Measurements from ENCODE around the gene DDI1.
"Not testable (repeated sequence)": the region's sequence is repeated elsewhere in the genome, so short reads cannot be mapped to it uniquely, and the experiment has no call there.

DDI1 gene

DNA sequence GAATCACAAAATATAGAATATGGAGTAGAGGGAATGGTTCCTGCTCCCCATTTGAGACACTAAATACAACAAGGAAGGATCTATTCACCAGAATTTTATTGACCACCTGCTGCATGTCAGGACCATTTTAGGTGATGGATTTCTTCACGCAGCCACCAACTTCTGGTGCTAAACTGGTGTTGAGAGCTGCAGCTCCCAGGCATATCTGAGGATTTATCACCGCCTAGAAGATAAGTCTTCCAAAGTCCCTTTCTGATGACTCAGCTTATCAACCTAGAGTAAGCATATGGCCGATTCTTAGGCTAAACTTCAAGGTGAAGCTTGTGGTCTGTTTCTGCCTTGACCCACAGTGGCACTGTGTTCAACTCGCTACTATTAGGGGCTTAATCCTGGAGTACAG, 6.7 kb downstream of the DDI1 start:
- no peak for DNase-seq

DNA sequence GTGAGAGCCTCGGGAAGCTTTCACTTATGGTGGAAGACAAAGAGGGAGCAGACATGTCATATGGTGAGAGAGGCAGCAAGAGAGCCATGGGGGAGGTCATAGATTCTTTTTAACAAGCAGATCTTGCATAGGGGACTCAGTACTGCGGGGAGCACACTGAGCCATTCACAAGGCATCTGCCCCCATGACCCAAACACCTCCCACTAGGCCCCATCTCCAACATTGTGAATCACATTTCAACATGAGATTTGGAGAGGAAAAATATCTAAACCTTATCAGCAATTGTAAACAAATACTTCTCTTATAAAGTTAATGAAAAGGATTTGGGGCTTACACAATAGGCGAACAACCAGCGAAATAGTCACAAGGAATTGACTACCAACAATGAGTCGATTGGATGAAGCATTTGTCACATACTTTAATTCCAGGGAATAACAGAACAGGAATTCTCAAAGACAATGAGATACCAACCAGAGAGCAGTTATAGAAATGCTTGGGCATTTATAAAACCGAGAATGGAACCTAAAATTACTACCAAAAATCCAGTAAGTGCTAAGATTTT, 7.3 kb downstream of the DDI1 start:
- peak; percentile 57 for DNase-seq

DNA sequence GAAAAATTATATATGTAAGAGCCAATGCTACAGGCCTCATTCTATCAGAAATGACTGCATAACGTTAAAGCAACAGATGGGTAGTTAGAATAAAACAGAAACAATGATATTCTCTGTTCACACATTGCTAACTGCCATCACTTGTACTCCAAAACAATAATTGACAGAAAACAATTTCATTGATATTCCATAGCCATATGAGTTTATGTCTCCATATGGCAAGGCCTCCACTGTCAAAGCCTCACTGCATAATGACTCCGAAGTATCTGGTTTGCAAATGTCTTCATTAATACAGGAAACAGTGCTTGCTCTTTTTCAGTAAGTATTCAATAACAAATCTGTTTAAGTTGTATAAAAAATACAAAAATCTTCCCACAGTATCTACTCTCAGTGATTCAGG, 9.9 kb downstream of the DDI1 start:
- DNase-seq, result no peak

DNA sequence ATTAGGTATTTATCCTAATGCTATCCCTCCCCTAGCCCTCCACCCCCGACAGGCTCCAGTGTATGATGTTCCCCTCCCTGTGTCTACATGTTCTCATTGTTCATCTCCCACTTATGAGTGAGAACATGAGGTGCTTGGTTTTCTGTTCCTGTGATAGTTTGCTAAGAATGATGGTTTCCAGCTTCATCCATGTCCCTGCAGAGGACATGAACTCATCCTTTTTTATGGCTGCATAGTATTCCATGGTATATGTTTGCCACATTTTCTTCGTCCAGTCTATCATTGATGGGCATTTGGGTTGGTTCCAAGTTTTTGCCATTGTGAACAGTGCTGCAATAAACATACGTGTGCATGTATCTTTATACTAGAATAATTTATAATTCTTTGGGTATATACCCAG, 10.4 kb downstream of the DDI1 start:
- DNase-seq, result not testable (repeated sequence)

DNA sequence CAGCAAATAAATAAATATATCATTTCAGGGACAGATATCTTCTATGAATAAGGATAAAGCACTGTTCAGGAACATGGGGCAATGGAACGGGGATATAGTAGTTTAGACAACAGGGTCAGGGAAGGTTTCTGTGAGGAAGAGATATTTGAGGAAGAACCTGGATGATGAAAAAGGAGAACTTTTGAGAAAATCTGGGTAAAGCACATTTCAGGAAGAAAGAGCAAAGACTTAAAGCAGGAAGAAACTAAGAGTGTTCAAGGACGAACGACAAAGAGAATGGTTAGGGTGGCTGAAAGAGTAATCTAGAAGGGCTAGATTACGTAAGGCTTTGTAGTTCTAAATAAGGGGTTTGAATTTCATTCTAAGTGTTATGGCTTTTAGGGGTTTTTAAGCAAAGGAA, 12.7 kb downstream of the DDI1 start:
- DNase-seq, result no peak

DNA sequence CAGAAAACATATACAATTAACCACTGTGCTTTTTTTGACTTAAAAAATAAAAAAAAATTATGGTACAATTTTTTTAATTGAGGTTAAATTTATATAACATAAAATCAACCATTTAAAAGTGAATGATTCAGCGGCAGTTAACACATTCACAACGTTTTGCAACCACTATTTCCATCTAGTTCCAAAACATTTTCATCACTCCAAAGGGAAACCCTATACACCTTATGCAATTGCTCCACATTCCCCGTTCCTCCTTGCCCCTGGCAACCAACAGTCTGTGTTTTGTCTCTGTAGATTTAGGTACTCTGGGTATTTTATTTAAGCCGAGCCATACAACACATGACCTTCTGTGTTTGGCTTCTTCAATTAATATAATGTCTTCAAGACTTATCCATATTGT, 15.3 kb downstream of the DDI1 start:
- DNase-seq, result no peak

DNA sequence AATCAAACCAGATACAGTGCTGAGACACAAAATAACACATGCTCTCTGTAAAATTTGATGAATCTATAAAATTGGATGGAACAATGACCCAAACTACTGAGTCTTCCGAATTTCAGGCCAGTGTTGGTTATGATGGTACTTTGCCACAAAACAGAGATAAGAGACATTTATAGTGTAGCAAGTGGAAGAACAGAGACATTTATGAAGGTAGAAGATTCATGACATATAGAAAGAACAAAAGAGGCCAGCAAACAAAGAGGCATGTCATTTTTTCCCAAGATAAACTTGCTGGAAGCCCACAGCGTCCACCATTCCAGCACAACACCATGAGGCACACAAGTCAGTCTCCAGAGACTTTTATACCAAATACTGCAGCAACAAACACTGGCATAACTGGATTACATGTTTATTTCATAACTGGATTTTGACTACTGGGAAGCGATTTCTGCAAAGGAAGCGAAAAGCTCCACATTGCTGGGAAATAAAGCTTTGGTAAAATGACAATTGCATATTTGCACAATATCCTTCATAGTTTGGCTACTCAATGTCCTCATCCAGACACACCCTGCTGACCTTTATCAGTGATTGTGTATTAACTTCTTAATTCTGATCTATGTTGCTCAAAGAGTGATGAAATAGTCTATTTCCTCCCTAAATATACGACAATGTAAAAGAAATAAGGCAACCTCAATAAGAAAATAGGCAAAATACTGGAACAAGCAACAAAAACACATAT, 17.5 kb downstream of the DDI1 start:
- DNase-seq, result no peak

DNA sequence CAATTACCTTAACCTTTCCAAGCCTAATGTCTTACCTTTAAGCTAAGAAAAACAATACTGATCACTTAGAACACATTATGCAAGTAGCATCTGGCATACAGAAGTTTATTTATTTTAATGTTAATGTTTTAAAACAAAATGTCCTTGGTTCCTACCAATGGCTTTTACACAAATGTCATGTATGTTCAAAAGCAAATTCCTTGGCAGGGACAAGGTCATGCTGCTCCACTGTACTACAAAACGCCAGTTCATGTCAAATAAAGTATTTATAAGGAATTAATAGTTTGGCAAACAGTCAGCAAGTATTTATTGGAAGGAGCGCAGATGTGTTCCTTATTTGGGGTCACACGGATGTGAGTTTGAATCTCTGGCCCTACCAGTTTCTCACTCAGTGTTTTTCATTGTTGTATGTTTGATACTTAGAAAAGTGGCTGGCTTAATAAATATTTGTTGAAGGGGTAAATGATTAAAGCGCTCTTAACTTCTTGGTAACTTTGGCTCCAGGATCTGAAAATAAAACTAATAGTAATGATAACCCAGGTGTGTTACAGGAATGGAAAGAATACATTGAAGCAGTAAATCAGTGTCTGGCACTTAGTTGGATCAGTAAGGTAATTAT, 18.6 kb downstream of the DDI1 start:
- DNase-seq, result no peak

DNA sequence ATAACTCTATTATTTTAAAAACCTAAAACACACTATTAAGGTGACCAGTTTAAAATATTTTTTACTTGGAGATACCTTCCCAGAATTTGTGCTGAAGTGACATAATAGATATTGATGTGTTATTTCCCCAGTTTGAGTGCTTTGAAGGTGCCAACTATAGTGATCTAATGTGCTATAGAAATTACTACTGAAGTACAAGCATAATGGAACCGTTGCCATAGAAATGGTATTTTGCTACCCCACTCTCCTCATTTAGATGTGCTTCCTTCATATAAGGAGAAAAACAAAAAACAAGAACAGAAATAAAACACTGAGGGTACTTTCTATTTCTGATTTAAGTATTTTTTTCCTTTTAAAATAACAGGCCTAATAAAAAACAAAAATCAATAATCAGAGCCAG, 19.2 kb downstream of the DDI1 start:
- no peak for DNase-seq

DNA sequence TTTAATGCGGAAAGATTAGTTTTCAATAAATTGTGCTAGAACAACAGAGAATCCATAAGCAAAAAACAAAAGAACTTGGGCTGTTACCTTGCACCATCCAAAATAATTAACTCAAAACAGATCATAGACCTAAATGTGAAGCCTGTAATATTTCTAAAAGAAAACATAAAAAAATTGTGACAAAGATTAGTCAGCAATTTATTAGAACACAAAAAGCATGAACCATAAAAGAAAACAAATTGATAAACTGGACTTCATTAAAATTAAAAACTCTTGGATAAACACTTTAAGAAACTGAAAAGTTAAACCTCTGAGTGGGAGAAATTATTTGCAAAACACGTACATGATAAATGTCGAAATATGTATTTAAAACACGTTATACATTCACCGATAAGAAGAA, 21.5 kb downstream of the DDI1 start:
- DNase-seq, result no peak

DNA sequence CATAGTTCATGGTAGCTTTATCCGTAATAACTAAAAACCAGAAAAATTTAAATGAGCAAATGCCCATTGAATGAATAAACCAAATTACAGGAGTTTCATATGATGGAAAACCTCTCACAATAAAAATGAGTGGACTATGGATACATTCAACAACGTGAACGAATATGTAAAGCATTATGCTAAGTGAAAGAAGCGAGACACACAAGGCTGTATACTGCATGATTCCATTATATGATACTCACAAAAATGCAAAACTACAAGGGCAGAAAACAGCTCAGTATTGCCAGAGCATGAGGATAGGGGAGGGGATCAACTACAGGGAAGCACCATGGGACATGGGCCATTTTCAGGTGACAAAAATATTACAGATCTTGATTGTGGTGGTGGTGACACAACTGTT, 22.2 kb downstream of the DDI1 start:
- DNase-seq, result no peak

DNA sequence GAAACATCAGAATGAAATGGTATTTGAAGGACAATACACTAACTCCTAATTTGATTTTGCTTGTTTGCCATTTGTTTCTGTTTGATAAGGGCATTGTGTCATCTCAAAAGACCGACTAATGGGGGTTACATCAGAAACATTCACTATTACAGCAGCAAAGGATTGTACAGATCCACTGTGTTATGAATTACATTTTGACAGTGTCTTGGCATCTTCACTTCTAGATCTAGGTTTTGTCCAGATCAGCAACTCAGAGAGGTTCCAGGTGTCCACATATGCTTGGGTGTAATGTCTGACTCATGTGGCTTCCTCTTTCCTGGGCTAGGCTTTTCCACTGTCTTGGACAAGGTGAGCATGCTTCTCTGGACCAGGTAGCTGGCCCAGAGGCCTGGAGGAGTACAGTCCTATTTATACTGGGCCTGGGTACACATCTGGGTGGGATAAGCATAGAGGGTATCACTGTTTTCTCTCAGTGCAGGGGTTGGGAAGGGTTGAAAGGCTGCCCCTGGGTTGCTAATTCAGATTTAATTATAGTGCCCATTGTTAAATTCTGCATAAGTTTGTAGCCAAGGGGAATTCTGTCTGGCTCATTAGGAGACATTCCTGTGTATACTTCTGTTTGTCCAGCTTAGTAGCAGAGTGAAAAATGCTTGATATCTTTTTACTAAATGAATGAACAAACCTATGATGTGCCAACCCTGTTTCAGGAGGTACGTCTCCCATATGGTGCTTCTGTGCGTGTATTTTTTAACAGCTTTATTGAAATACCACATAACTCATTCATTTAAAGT, 23.8 kb downstream of the DDI1 start:
- DNase-seq, result peak; percentile 9

DNA sequence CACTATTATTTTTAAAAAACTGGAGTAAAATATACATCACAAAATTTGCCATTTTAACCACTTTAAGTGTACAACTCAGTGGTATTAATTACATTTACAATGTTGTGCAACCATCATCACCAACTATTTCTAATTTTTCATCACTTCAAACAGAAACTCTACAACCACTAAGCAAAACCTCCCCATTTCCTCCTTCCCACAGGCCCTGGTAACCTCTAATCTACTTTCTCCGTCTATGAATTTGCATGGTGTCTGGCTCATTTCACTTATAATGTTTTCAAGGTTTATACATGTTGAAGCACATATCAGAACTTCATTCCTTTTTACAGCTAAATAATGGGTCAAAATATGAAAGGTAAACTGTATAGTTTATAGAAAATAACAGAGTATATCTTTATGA, 24.4 kb downstream of the DDI1 start:
- DNase-seq, result no peak

DNA sequence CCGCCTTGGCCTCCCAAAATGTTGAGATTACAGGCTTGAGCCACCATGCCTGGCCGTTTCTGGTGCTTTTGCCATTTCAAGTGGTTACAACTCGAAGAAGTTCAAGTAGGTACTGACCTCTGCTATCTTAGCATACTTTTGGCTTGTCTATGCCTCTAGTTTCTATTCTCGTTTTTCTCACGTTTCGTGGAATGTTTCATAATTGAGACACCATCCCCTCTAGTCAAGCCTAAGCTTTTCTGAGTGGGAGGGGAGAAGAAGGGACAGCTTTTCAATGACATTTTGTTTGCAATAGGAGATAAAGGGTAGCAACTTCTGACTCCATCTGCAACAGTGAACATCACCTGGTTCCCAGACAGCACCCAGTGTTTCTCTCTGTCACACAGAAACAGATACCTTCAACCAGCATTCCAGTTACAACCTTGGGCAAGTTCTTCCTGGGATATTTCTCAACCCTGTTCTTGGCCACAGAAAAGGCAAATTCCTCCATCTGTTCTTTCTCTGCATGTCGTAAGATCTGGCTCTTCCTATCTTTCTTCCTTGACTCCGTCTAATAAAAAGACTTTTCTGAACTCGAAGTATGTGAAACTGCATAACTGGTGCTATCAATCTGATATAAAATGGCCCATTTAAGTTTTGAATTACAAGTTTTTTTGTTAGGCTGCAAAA, 25.5 kb downstream of the DDI1 start:
- peak; percentile 48 for DNase-seq

DNA sequence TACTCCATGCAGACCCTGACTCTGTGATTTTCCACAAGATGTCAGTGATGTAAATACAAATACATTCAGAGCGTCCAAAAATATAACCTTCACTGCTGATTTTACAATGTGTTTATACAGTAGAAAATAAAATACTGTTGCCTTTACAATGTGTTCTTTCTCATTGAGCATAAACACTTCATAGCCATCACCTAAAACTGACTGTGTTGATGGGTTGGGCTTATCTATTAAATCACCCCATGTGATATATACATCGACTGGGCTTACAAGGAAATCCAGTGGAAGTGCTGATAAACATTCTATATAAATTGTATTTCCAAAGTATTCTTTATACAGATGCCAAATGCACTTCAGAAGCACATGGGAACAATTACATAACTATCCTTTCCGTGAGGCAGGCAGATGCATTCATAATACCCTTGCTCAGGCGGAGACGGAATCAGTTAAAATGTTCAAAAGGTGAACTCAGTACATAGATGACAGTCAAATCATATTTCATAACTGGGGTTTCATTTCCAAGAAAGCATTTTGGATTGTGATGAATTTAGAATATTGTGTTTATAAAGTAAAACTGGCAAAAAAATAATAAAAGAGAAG, 27.7 kb downstream of the DDI1 start:
- DNase-seq, result no peak

DNA sequence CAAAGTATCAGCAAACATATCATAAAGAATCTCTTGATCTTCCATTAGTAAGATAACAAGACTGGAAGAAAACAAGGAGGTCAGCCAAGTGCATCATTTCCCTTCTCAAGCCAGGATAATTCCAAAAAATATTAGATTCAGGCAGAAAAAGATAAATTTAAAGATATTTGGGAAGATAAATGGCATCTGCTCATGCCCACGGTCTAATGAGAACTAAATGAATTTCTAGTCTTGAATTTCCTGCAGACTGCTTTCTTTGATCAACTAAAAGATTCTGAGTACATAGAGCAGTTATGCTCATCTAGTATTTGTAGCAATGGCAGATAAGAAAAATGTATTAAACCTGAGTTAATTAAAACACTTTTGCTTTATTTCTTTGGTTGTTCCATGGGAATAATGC, 31.1 kb downstream of the DDI1 start:
- no peak for DNase-seq

DNA sequence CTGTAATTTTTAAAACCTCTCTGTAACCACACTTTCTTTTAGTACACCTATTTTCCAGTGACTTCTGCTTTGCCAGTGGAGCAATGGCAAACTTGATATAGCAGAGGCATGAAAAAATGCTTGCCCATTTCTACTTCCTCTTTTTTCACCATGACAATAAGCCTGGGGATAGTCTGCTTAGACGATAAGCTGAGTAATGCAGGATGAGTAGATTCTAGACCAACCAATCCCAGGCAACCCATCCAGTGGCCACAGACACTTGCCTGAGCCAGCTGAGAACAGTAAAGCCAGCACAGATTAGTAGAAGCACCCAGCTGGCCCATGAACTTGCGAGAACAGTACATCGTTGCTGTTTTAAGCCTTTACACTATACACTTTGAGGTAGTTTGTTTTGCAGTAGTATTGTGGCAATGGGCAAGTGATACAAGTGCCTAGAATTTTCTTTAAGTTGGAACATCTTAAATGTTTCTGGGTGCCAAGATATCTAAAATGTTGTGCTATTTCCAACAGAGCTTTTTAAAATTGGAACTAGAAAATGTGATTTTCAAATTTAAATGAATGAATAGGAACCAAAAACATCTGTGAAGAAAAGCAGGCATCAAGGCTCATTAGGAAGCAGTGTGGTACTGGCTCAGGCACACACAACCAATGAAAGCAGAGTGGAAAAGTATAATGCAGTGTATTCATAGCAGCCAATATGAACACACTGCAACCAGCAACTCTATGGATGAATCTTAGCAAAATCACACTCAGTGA, 37.7 kb downstream of the DDI1 start:
- DNase-seq, result peak; percentile 35

DNA sequence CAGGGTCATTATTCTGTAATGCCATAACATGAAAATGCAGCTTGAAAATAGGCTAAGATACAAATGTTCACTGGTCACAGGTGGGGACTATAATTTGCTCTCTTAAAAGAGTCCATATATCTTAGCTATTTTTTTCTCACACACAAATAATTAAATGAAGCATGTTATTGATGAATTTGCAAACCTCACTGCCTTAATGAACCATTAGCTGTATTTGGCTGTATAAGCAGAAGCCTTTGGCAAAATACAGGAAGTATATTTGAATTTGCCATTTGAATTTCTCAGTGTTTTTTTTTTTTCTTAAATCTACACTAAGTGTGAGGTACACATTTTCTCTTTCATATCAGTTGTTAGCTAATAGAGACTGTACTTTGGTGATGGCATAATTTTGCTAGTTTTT, 38.7 kb downstream of the DDI1 start:
- DNase-seq, result no peak

DNA sequence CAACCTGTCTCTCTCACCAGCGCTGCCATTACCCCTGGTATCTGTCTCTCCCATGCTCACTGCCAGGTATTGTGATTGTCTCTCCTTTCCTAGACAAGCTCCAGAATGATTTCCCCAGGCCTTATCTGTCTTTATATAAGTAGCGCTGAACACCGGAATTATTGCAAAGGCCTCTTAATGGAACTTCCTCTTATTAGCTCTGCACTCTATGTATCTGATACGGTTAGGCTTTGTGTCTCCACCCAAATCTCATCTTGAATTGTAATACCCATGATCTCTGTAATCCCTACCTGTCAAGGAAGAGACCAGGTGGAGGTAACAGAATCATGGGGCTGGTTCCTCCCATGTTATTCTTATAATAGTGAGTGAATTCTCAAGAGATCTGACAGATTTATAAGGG, 39.3 kb downstream of the DDI1 start:
- no peak for DNase-seq

DNA sequence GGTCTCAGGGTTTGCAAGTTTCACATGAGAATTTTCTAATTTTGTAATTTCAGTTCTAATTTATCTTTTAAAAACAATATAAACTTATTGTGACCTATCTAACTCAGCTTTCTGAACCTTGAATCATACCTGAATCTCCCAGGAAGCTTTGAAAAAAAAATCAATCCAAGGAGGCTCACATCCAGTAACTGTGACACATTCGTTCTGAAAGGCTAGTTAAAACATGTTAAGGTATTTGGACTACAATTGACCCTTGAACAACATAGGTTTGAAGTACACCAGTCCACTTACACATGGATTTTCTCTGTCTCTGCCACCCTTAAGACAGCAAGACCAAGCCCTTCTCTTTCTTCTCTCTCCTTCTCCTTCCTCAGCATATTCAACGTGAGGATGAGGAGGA, 40.0 kb downstream of the DDI1 start:
- DNase-seq, result no peak

DNA sequence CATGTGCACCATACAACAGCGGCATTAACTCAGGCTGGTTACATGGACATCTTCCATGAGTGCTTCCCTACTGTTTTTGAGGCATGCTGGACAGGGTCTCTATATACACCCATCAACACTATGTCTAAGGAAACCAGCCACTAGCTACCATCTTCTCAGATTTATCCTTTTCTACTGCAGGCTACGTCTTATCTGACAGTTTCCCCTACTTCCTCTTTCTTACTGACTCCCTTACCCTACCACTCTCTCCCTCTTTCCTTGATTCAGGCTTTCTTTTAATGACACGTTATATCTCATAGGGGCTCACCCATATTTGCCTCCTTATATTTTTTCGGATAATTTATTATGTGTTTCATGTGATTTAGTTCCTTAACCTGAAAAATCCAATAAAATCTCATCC, 41.8 kb downstream of the DDI1 start:
- no peak for DNase-seq

DNA sequence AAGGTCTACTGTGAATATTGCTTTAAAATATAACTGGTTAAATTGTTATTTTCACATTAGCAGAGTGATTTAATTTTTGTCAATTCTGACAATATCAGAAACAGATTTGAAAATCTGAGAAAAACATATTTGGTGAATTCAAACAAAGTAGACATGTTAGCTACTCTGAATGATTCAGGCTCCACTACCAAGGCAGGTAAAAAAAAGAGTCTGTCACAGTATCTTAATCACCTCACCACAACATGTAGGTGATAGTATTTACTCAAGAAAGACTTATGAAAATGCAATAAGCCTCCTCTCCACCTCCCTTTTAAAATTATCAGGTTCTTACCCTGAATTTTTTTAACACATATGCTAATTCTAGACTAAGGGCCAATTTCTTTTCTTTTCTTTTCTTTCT, 42.6 kb downstream of the DDI1 start:
- DNase-seq, result no peak
